Astrocyte of the hippocampus (primary cell): ENCODE results near the gene HOXD4.

ENCODE experiments used
- DNase-seq: peaks from one replicate; pipeline ENCODE4 v3.0.0; 2011; ENCODE audit warnings: low read depth, low spot score

Gene HOXD4

DNA sequence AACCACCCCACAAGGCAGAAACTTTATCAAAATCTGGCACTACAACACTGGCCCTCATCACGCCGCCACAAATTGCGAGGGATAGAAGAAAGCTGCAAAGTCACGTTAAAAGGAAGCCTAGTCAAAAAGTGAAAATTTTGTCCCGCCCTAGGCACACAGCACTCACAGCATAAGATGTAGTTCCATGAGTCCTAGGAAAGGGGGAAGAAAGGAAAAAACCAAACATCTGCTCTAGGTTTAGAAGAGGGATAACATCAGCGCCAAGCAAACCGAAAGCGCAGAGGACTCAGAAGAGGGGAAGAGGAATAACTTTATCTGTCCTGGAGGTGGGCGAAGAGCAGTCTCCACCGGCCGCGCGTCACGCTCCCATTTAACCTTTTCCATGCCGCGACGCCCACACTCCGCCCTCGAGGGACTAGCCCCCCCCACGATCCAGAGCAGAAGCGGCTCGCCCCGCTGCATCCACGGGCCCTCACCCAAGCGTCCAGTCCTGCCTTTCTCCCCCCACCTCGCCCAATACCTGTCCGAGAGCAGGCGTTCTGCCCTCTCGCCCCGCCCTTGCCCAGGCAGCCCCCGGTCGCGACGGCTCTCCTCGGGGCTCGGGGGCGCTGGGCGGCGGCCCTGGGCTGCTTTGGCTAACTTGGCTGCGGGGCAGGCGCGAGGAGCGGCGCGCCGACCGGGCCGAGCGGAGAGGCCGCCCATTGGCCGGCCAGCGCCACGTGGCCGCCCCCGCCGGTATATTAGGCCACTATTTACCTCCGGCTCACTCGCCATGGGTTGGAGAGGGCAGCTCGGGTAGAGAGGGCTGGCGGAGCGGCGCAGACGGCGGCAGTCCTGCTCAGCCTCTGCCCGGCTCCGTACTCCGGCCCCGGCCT, 36.8 kb downstream of the HOXD4 start, which contains the start of gene HOXD1:
TSS of gene HOXD1 (plus strand) at position 770 of the 875 bp plus-strand sequence. CDS start 134 bp downstream, outside the sequence.
- no peak for DNase-seq

DNA sequence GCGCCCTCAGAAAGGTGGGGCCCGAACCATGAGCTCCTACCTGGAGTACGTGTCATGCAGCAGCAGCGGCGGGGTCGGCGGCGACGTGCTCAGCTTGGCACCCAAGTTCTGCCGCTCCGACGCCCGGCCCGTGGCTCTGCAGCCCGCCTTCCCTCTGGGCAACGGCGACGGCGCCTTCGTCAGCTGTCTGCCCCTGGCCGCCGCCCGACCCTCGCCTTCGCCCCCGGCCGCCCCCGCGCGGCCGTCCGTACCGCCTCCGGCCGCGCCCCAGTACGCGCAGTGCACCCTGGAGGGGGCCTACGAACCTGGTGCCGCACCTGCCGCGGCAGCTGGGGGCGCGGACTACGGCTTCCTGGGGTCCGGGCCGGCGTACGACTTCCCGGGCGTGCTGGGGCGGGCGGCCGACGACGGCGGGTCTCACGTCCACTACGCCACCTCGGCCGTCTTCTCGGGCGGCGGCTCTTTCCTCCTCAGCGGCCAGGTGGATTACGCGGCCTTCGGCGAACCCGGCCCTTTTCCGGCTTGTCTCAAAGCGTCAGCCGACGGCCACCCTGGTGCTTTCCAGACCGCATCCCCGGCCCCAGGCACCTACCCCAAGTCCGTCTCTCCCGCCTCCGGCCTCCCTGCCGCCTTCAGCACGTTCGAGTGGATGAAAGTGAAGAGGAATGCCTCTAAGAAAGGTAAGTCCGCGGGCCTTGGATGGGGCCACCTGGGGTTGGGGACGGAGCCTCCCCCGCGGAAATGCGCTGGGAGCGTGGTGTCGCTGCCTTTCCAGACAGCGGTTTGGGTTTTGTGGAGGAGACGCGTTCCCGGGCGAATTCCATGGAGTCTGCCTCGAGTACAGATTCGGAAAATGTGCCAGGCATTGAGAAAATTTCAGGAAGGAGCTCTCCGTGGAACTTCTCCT, 37.7 kb downstream of the HOXD4 start:
- DNase-seq, result no peak

DNA sequence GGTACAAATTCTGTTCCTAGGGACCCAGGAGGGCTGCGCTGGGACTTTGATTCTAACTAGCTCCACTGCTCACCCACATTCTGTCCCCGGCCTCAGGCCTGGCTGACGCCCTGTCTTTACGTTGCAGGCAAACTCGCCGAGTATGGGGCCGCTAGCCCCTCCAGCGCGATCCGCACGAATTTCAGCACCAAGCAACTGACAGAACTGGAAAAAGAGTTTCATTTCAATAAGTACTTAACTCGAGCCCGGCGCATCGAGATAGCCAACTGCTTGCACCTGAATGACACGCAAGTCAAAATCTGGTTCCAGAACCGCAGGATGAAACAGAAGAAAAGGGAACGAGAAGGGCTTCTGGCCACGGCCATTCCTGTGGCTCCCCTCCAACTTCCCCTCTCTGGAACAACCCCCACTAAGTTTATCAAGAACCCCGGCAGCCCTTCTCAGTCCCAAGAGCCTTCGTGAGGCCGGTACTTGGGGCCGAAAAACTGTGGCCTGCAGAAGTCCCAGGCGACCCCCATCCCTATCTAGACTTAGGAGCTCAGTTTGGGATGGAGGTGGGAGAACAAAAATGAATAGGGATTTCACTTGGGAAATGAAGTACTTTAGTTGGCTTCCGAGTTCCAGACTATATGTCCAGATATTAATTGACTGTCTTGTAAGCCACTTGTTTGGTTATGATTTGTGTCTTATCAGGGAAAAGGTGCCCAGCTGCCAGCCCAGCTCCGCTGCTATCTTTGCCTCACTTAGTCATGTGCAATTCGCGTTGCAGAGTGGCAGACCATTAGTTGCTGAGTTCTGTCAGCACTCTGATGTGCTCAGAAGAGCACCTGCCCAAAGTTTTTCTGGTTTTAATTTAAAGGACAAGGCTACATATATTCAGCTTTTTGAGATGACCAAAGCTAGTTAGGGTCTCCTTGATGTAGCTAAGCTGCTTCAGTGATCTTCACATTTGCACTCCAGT, 38.6 kb downstream of the HOXD4 start:
- peak; percentile 11 for DNase-seq

DNA sequence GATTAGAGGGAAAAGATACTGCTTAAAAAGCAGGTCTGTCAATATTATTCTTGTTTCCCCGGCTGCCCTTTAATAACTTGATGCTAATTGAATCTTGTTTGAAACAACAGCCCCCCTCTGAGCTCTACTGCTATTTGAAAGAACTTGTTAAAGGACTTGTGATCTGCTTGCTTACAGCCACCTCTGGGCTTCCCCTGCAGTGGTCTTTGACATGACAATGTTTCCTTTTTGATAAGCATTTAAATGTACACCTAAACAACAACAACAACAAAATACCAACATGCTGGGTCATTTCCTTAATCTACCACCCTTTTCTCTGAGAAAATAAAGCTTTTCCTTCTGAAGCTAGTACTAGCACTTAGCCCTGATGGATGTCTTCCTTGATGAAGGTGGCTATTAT, 41.0 kb downstream of the HOXD4 start:
- DNase-seq, result no peak

DNA sequence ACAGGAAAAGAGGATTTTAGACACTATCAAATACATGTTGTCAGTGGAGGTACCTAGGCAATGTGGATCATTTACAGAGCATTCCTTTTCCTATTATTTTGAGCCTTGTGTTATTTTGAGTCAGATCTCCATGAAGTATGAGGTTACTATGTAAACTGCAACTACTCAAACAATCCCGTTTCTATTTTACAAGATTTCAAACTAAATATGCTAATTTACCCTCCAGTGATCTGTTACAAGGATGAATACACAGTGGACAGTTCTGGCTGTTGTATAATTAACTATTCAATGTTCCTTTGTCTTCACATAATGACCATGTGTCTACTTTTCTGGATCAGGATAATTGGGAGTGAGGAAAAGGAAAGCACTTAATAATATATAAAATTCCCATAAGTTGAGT, 41.7 kb downstream of the HOXD4 start:
- no peak for DNase-seq

DNA sequence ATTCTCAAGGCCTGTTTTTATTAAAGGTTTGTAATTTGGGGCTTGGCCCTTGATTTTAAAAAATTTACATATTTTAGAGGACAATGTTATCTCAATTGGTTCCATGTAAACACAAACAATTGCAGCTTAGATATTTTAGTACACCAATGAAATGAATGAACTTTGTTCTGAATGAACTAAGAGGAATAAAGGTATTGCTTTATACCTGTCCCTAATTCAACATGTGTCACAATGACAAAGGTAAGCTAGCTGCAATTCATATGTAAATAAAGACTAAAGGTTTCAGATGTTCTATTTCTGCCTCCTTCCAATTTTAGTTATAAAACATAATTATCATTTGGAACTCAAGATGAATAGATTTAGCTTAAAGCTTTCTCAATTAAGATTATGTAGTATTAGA, 48.6 kb downstream of the HOXD4 start:
- DNase-seq, result no peak

DNA sequence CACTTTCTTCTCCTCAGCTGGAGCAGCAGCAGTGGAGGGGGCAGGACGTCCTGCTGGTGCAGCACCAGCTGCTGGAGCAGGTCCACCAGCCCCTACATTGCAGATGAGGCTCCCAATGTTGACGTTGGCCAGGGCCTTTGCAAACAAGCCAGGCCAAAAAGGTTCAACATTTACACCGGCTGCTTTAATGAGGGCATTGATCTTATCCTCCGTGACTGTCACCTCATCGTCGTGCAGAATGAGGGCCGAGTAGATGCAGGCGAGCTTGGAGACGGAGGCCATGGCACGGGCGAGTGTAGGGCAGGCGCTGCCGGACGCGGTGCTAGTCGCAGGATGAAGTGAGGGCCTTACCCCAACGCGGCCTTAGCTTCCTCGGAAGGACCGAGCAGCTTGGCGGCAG, 49.6 kb downstream of the HOXD4 start:
- DNase-seq, result no peak

DNA sequence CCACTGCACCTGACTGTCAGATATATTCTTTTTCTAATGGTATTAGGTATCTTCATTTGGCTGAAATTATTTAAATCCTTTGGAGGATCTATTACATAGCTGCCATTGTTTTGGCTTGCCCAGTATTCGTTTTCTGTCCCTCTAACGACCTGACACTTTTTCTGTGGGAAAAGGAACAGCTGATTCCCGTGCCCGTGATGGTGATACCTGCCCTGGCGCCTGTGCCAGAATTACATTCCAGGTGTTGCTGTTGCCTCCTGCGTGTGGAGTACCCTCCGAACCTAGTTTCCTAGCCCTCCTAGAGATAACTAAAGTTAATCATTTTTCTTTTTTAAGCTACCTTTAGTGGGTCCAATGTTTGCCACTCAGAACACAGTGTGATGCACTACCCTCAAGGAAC, 51.1 kb downstream of the HOXD4 start:
- DNase-seq, result no peak
